ENCODE measurements around the gene MUS81. TPM values are rescaled to one million over a fixed set of nuclear protein-coding genes. Genes with fewer than 3 reads are reported as not detected.
A peak's percentile ranks its signal among the peaks of the same experiment; 100 is the strongest.

MUS81 gene
- total and polyA plus RNA-seq, 2 of the 13 experiments (the other 11 are each of a cell fraction or from before 2014, with no cell fraction given), result 25.6 to 30.2 TPM

DNA sequence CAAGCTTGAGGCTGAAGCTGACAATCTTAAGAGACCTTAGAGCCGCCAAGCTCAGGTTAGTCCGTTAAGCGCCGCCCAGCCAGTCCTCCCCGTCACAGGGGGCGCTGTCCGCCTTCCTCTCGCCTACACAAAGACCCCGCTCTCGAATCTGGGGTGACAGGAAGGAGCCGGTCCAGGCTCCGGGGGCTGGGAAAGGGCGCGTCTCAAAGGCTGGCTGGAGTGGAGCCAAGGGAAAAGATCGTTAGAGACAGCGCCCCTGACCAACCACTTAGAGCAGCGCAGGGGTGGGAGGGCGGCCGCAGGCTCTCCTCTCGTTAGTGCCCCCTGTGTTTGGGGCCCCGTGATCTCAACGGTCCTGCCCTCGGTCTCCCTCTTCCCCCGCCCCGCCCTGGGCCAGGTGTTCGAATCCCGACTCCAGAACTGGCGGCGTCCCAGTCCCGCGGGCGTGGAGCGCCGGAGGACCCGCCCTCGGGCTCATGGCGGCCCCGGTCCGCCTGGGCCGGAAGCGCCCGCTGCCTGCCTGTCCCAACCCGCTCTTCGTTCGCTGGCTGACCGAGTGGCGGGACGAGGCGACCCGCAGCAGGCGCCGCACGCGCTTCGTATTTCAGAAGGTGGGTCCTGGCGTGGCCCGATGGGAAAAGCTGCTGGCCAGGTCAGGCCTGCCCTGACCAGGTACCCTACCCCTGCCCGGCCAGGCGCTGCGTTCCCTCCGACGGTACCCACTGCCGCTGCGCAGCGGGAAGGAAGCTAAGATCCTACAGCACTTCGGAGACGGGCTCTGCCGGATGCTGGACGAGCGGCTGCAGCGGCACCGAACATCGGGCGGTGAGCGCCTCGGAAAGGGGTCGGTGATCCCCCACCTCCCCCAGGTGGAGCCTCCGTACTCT lies at the start of gene MUS81 (continued):
- TF ChIP-seq, protein P1, sequence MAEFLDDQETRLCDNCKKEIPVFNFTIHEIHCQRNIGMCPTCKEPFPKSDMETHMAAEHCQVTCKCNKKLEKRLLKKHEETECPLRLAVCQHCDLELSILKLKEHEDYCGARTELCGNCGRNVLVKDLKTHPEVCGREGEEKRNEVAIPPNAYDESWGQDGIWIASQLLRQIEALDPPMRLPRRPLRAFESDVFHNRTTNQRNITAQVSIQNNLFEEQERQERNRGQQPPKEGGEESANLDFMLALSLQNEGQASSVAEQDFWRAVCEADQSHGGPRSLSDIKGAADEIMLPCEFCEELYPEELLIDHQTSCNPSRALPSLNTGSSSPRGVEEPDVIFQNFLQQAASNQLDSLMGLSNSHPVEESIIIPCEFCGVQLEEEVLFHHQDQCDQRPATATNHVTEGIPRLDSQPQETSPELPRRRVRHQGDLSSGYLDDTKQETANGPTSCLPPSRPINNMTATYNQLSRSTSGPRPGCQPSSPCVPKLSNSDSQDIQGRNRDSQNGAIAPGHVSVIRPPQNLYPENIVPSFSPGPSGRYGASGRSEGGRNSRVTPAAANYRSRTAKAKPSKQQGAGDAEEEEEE (CRISPR knock-in tag; IDR thresholded peaks at IDR 0.05; ENCODE audit: borderline replicate concordance), result 0 out of 2 replicates have a peak, but pooled peaks have one; percentile 21
- TF ChIP-seq, protein P2, sequence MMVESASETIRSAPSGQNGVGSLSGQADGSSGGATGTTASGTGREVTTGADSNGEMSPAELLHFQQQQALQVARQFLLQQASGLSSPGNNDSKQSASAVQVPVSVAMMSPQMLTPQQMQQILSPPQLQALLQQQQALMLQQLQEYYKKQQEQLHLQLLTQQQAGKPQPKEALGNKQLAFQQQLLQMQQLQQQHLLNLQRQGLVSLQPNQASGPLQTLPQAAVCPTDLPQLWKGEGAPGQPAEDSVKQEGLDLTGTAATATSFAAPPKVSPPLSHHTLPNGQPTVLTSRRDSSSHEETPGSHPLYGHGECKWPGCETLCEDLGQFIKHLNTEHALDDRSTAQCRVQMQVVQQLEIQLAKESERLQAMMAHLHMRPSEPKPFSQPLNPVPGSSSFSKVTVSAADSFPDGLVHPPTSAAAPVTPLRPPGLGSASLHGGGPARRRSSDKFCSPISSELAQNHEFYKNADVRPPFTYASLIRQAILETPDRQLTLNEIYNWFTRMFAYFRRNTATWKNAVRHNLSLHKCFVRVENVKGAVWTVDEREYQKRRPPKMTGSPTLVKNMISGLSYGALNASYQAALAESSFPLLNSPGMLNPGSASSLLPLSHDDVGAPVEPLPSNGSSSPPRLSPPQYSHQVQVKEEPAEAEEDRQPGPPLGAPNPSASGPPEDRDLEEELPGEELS (CRISPR knock-in tag; IDR thresholded peaks at IDR 0.05), result peak; percentile 41; the same call in 1 of the 2 replicates
- 0 out of 2 replicates have a peak, but pooled peaks have one; percentile 16 for TF ChIP-seq ZNF564 (CRISPR knock-in tag; IDR thresholded peaks at IDR 0.05)
- no peak for TF ChIP-seq SOX6 (IDR thresholded peaks at IDR 0.05)
- TF ChIP-seq SOX6 (CRISPR knock-in tag; IDR thresholded peaks at IDR 0.05), result peak; percentile 69
- TF ChIP-seq, protein P3, sequence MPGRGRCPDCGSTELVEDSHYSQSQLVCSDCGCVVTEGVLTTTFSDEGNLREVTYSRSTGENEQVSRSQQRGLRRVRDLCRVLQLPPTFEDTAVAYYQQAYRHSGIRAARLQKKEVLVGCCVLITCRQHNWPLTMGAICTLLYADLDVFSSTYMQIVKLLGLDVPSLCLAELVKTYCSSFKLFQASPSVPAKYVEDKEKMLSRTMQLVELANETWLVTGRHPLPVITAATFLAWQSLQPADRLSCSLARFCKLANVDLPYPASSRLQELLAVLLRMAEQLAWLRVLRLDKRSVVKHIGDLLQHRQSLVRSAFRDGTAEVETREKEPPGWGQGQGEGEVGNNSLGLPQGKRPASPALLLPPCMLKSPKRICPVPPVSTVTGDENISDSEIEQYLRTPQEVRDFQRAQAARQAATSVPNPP (CRISPR knock-in tag; IDR thresholded peaks at IDR 0.05), result no peak
- TF ChIP-seq NFIC (IDR thresholded peaks at IDR 0.05; ENCODE audit: low read length), result peak; percentile 31; the same call in 1 of the 2 replicates
- 0 out of 2 replicates have a peak, but pooled peaks have one; percentile 48 for TF ChIP-seq XBP1 (CRISPR knock-in tag; IDR thresholded peaks at IDR 0.05)
- TF ChIP-seq CC2D1A (CRISPR knock-in tag; IDR thresholded peaks at IDR 0.05), result no peak
- TF ChIP-seq, protein P4, sequence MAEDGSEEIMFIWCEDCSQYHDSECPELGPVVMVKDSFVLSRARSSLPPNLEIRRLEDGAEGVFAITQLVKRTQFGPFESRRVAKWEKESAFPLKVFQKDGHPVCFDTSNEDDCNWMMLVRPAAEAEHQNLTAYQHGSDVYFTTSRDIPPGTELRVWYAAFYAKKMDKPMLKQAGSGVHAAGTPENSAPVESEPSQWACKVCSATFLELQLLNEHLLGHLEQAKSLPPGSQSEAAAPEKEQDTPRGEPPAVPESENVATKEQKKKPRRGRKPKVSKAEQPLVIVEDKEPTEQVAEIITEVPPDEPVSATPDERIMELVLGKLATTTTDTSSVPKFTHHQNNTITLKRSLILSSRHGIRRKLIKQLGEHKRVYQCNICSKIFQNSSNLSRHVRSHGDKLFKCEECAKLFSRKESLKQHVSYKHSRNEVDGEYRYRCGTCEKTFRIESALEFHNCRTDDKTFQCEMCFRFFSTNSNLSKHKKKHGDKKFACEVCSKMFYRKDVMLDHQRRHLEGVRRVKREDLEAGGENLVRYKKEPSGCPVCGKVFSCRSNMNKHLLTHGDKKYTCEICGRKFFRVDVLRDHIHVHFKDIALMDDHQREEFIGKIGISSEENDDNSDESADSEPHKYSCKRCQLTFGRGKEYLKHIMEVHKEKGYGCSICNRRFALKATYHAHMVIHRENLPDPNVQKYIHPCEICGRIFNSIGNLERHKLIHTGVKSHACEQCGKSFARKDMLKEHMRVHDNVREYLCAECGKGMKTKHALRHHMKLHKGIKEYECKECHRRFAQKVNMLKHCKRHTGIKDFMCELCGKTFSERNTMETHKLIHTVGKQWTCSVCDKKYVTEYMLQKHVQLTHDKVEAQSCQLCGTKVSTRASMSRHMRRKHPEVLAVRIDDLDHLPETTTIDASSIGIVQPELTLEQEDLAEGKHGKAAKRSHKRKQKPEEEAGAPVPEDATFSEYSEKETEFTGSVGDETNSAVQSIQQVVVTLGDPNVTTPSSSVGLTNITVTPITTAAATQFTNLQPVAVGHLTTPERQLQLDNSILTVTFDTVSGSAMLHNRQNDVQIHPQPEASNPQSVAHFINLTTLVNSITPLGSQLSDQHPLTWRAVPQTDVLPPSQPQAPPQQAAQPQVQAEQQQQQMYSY (CRISPR knock-in tag; IDR thresholded peaks at IDR 0.05), result peak; percentile 91
- TF ChIP-seq, protein P5, sequence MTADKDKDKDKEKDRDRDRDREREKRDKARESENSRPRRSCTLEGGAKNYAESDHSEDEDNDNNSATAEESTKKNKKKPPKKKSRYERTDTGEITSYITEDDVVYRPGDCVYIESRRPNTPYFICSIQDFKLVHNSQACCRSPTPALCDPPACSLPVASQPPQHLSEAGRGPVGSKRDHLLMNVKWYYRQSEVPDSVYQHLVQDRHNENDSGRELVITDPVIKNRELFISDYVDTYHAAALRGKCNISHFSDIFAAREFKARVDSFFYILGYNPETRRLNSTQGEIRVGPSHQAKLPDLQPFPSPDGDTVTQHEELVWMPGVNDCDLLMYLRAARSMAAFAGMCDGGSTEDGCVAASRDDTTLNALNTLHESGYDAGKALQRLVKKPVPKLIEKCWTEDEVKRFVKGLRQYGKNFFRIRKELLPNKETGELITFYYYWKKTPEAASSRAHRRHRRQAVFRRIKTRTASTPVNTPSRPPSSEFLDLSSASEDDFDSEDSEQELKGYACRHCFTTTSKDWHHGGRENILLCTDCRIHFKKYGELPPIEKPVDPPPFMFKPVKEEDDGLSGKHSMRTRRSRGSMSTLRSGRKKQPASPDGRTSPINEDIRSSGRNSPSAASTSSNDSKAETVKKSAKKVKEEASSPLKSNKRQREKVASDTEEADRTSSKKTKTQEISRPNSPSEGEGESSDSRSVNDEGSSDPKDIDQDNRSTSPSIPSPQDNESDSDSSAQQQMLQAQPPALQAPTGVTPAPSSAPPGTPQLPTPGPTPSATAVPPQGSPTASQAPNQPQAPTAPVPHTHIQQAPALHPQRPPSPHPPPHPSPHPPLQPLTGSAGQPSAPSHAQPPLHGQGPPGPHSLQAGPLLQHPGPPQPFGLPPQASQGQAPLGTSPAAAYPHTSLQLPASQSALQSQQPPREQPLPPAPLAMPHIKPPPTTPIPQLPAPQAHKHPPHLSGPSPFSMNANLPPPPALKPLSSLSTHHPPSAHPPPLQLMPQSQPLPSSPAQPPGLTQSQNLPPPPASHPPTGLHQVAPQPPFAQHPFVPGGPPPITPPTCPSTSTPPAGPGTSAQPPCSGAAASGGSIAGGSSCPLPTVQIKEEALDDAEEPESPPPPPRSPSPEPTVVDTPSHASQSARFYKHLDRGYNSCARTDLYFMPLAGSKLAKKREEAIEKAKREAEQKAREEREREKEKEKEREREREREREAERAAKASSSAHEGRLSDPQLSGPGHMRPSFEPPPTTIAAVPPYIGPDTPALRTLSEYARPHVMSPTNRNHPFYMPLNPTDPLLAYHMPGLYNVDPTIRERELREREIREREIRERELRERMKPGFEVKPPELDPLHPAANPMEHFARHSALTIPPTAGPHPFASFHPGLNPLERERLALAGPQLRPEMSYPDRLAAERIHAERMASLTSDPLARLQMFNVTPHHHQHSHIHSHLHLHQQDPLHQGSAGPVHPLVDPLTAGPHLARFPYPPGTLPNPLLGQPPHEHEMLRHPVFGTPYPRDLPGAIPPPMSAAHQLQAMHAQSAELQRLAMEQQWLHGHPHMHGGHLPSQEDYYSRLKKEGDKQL (CRISPR knock-in tag; IDR thresholded peaks at IDR 0.05; ENCODE audit: low read depth), result no peak; the same call in 1 of the 2 replicates

All from HepG2 (cell line).